GM06990 (cell line): ENCODE data around the gene NDUFA9.

Source experiments
- DNase-seq: peaks from one replicate; pipeline ENCODE4 v3.0.0-alpha.2; 2011; ENCODE audit not compliant: insufficient read length; ENCODE audit errors: extremely low read depth
- H3K27me3 ChIP-seq: replicated peaks from 2 replicates; pipeline ENCODE4 v1.6.0; 2011; ENCODE audit warnings: low read length; ENCODE audit not compliant: control insufficient read depth, insufficient read depth
- H3K36me3 ChIP-seq: 2 replicates; pipeline ENCODE4 v1.5.1; 2011; ENCODE audit warnings: low read length; ENCODE audit not compliant: control insufficient read depth, insufficient read depth
- H3K4me3 ChIP-seq: replicated peaks from 2 replicates; pipeline ENCODE4 v1.5.1; 2011; ENCODE audit warnings: low read depth, mild to moderate bottlenecking, control low read depth, low read length
- CTCF ChIP-seq: IDR thresholded peaks from 2 replicates; pipeline ENCODE4 v1.5.1; 2011; ENCODE audit warnings: low read length, control low read depth, mild to moderate bottlenecking, inconsistent platforms; ENCODE audit not compliant: insufficient read depth, poor library complexity, severe bottlenecking

The NDUFA9 gene

DNA sequence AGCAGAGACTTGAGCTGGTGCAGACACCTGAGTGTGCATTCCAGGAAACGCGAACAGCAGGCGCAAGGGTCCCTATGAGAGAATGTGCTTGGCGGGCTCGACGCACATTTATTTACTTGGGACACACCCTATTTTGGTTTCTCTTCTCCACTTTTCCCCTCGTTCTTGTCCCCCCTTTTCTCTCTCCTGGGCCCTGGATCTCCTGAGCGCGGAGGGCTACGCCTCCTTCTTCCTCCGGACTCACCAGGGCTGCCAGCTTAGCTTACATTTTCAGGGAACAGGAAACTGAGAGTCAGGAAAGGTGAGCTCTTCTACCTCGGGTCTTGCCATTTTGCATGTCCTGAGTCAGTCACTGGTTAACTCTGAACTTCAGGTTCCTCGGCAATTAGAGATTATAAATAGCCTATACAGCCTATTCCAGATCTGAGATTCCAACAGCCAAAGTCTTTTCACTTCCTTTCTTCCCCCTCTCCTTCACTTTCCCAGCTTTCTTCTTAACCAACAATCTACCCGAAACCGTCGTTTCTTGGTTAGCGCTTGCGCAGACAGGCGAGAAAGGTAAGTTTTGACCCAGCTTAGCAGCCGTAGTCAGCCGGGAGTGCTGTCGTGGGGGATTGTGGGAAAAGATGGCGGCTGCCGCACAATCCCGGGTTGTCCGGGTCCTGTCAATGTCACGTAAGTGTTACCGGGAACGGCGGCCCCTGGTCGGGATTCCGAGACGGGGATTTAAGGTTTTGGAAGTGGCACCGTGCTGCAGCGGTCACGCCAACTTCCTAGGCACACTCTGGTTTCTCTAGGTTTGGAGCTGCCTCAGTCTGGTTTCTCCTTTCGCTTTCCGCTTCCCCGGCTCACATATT, at the start of gene NDUFA9, which contains the start of gene AKAP3:
Gene NDUFA9 (plus strand): TSS at position 614 of the 857 bp plus-strand sequence. CDS start 13 bp downstream, at position 627.
Gene AKAP3 (minus strand): TSS at position 551 of the 857 bp plus-strand sequence. CDS start 10,855 bp downstream, outside the sequence.
- DNase-seq, result peak; percentile 79
- no peaks in the 10 kb centered on the region for H3K27me3 ChIP-seq
- TF ChIP-seq CTCF, result no peak
- H3K36me3 ChIP-seq, result no peaks in the 10 kb centered on the region
- peak within 1 kb of the TSS; percentile 85 for H3K4me3 ChIP-seq

- Histone ChIP-seq H3K36me3 (no peaks in the 10 kb centered on the region), H3K4me3 (no peak overlapping the region), H3K27me3 (no peaks in the 10 kb centered on the region)
- no peak for DNase-seq
- TF ChIP-seq CTCF, result no peak
Measured at GRCh38 chr12:4603421-4603820, 45.5 kb upstream of the NDUFA9 start.

DNA sequence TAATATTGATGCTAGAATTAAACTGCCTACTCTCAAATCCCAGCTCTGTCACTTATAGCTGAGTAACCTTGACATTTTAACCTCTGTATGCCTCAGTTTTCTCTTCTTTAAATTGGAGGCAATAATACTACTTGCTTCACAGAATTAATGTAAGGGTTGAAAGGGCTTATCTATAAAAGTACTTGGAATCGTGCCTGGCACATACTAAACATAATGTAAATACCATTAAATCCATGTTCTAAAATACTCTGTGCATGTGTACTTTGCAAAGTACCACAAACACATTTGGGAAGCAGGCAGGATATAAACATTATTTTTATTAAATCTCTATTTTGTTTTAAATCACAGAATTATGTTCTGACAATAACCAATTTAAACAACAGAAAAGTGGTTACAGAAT, 45.0 kb upstream of the NDUFA9 start:
- no peaks in the 10 kb centered on the region for H3K27me3 ChIP-seq
- H3K36me3 ChIP-seq, result no peaks in the 10 kb centered on the region
- no peak for DNase-seq
- TF ChIP-seq CTCF, result no peak
- no peak overlapping the region for H3K4me3 ChIP-seq

DNA sequence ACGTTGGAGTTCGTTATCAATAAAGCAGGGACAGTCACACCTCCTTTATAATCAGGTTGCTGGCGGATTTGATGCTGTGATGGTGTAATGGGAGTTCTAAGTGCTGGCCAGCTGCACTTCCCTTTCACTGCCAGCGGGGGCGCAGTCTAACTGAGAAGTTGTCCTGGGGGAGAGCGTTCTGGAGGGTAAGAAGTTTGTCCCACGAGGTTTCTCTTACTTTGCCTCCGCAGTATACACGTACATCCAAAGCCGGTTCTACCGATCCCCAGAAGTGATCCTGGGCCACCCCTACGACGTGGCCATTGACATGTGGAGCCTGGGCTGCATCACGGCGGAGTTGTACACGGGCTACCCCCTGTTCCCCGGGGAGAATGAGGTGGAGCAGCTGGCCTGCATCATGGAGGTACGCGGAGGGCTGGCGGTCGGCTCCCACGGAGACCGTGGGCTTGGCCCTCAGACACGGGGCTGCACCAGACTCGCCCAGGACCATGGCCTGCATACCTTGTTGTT, 44.2 kb upstream of the NDUFA9 start:
- TF ChIP-seq CTCF, result peak; percentile 98
- Histone ChIP-seq H3K36me3 (no peaks in the 10 kb centered on the region), H3K27me3 (no peaks in the 10 kb centered on the region), H3K4me3 (peak overlapping the region; percentile 96)
- peak; percentile 83 for DNase-seq

DNA sequence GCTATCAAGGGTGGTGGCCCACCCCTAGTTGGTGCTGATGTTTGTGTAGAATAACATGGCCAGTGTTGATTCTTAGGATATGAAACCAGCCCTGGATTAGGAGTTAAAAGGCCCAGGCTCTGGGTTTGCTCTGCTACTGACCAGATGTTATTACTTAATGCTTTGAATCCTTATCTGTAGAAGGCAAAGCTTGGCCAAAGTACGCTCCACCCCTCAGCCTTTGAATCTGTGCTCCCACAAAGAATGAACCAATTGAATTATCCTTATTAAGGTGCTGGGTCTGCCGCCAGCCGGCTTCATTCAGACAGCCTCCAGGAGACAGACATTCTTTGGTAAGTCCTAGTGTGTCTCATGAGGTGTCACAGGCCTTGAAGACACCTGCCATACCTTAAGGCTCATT, 41.9 kb upstream of the NDUFA9 start:
- DNase-seq, result no peak
- Histone ChIP-seq H3K36me3 (peaks cover 3% of the 10 kb centered on the region; the same call in 1 of the 2 replicates), H3K4me3 (no peak overlapping the region), H3K27me3 (no peaks in the 10 kb centered on the region)
- no peak for TF ChIP-seq CTCF
